Neural cell (in vitro differentiated cells): Measurements from ENCODE around the gene NT5DC2. TPM values are rescaled to one million over a fixed set of nuclear protein-coding genes. Genes with fewer than 3 reads are reported as not detected.

Experiments
- H2AFZ ChIP-seq: fragments of 200-600, 300-800 bp; sonication (generic), shearing (Covaris generic); 2 replicates; pipeline ENCODE4 v1.6.0; 2014; ENCODE audit warnings: low read depth, mild to moderate bottlenecking, antibody characterized with exemption, low read length, moderate library complexity
- H3F3A ChIP-seq: fragments of 200-600 bp; shearing (Covaris generic); 2 replicates; pipeline ENCODE4 v1.6.1; 2016; ENCODE audit warnings: mild to moderate bottlenecking, moderate library complexity, mixed read lengths, antibody characterized with exemption, low read length; ENCODE audit not compliant: insufficient read depth, poor library complexity, severe bottlenecking
- H3K27ac ChIP-seq: fragments of 200-600, 300-800 bp; sonication (generic), shearing (Covaris generic); 2 replicates; pipeline ENCODE4 v1.5.1; 2014; ENCODE audit warnings: mild to moderate bottlenecking, low read length, moderate library complexity
- H3K27me3 ChIP-seq: fragments of 300-800, 200-600 bp; sonication (generic), shearing (Covaris generic); 2 replicates; pipeline ENCODE4 v1.6.0; 2014; ENCODE audit warnings: mild to moderate bottlenecking, low read depth, low read length, moderate library complexity; ENCODE audit not compliant: insufficient read depth
- H3K36me3 ChIP-seq: fragments of 300-800, 200-600 bp; sonication (generic), shearing (Covaris generic); 2 replicates; pipeline ENCODE4 v1.5.1; 2014; ENCODE audit warnings: mild to moderate bottlenecking, antibody characterized with exemption, low read length, moderate library complexity; ENCODE audit not compliant: insufficient read depth
- H3K4me2 ChIP-seq: fragments of 300-800, 200-600 bp; sonication (generic), shearing (Covaris generic); 2 replicates; pipeline ENCODE4 v1.6.0; 2014; ENCODE audit warnings: mild to moderate bottlenecking, low read length
- H3K4me3 ChIP-seq: fragments of 300-800, 200-600 bp; sonication (generic), shearing (Covaris generic); 2 replicates; pipeline ENCODE4 v1.5.1; 2014; ENCODE audit warnings: mild to moderate bottlenecking, low read length, moderate library complexity
- H3K79me2 ChIP-seq: fragments of 200-600 bp; shearing (Covaris generic); replicated peaks from 2 replicates; pipeline ENCODE4 v1.6.0; 2014; ENCODE audit warnings: mild to moderate bottlenecking, low read length, moderate library complexity; ENCODE audit not compliant: insufficient read depth
- H3K9ac ChIP-seq: fragments of 300-800, 200-600 bp; sonication (generic), shearing (Covaris generic); 2 replicates; pipeline ENCODE4 v1.6.1; 2016; ENCODE audit warnings: mild to moderate bottlenecking, low read length, mixed read lengths
- H3K9me2 ChIP-seq: fragments of 200-600 bp; shearing (Covaris generic); 2 replicates; pipeline ENCODE4 v1.6.1; 2016; ENCODE audit warnings: mild to moderate bottlenecking, low read length, mixed read lengths; ENCODE audit not compliant: insufficient read depth
- H3K9me3 ChIP-seq: fragments of 200-600, 300-800 bp; sonication (generic), shearing (Covaris generic); 2 replicates; pipeline ENCODE4 v1.6.1; 2016; ENCODE audit warnings: mild to moderate bottlenecking, mixed run types, low read length, moderate library complexity, mixed read lengths
- H4K20me1 ChIP-seq: fragments of 200-600 bp; shearing (Covaris generic); 2 replicates; pipeline ENCODE4 v1.6.1; 2016; ENCODE audit warnings: mild to moderate bottlenecking, mixed run types; ENCODE audit not compliant: insufficient read depth
- CTCF ChIP-seq: fragments of 450-650 bp; IDR thresholded peaks from 2 replicates; pipeline ENCODE4 v1.5.1; 2014; ENCODE audit warnings: antibody characterized with exemption, mild to moderate bottlenecking, moderate library complexity; ENCODE audit not compliant: poor library complexity, severe bottlenecking
- EP300 ChIP-seq: fragments of 450-650 bp; conservative IDR thresholded peaks from 2 replicates; pipeline ENCODE4 v1.6.1; 2014; ENCODE audit warnings: antibody characterized with exemption, mild to moderate bottlenecking, moderate library complexity; ENCODE audit not compliant: poor library complexity, severe bottlenecking
- EZH2 ChIP-seq: fragments of 200-600, 300-800 bp; shearing (Covaris generic), sonication (generic); IDR thresholded peaks from 2 replicates; pipeline ENCODE4 v1.6.1; 2014; ENCODE audit warnings: antibody characterized with exemption, low read length, borderline replicate concordance, mild to moderate bottlenecking; ENCODE audit not compliant: insufficient read depth, poor library complexity, severe bottlenecking
- MXI1 ChIP-seq: fragments of 450-650 bp; conservative IDR thresholded peaks from 2 replicates; pipeline ENCODE4 v1.6.1; 2014; ENCODE audit warnings: antibody characterized with exemption, mild to moderate bottlenecking; ENCODE audit not compliant: poor library complexity, severe bottlenecking
- POLR2AphosphoS5 ChIP-seq: IDR thresholded peaks from 2 replicates; pipeline ENCODE4 v1.6.1; 2012
- RAD21 ChIP-seq: fragments of 450-650 bp; conservative IDR thresholded peaks from 2 replicates; pipeline ENCODE4 v1.6.1; 2014; ENCODE audit warnings: antibody characterized with exemption, mild to moderate bottlenecking, moderate library complexity
- SMC3 ChIP-seq: fragments of 450-650 bp; conservative IDR thresholded peaks from 2 replicates; pipeline ENCODE4 v1.6.1; 2014; ENCODE audit warnings: antibody characterized with exemption, mild to moderate bottlenecking, moderate library complexity; ENCODE audit not compliant: poor library complexity
- TAF1 ChIP-seq: IDR thresholded peaks from 2 replicates; pipeline ENCODE4 v1.6.1; 2012; ENCODE audit warnings: low read depth
- polyA plus RNA-seq: library from polyadenylated mRNA; depleted of rRNA; stranded (reverse); fragments of >200 nt; gene quantifications from 2 replicates; pipeline ENCODE4 v1.2.3, GENCODE V29; 2014
- TF ChIP-seq, protein P1 (sequence below): IDR thresholded peaks from 2 replicates; pipeline ENCODE4 v1.6.1; 2012; ENCODE audit warnings: borderline replicate concordance

Gene NT5DC2
- polyA plus RNA-seq, 1 donor from 2014 or later = 35.1 TPM

DNA sequence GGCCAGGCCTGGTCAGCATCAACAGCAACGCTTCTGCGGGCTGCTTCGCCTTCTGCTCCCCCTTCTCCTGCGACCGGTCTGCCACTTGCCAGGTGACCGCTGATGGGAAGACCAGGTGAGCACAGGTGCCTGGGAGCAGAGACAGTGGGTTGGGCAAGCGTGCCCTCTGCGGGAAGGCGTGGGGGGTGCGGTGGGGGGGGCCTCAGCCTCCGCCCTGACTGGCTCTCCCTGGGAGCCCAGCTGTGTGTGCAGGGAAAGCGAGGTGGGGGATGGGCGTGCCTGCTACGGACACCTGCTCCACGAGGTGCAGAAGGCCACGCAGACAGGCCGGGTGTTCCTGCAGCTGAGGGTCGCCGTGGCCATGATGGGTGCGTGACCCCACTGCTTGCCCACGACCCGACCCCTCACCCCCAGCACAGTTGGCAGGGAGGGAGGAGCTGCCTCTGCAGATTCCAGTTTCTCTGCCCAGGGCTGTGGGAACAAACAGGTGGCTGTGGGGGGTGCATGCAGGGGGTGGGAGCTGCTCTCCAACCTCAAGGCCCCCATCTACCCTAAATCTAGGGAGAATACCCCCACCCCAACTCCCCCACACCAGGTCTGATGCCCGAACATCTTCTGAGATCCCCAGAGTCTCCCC, 29.8 kb downstream of the NT5DC2 start:
- TF ChIP-seq SMC3 = no peak
- TF ChIP-seq RAD21 = no peak
- TF ChIP-seq POLR2AphosphoS5 = no peak
- Histone ChIP-seq H3K4me2 (no peak overlapping the region), H4K20me1 (no peaks in the 10 kb centered on the region), H3K9me2 (no peaks in the 10 kb centered on the region), H3K9me3 (no peaks in the 10 kb centered on the region), H3K4me3 (no peak overlapping the region), H3K79me2 (no peaks in the 10 kb centered on the region), H3K27me3 (no peaks in the 10 kb centered on the region), H3K9ac (no peak overlapping the region), H3F3A (no peaks in the 10 kb centered on the region), H3K36me3 (no peaks in the 10 kb centered on the region), H3K27ac (no peak overlapping the region), H2AFZ (no peak overlapping the region)

- no peak for TF ChIP-seq RAD21
- no peak for TF ChIP-seq POLR2AphosphoS5
- no peak for TF ChIP-seq CTCF
- TF ChIP-seq EP300 = no peak
- no peak for TF ChIP-seq MXI1
- no peak for TF ChIP-seq EZH2
- TF ChIP-seq, protein P1, sequence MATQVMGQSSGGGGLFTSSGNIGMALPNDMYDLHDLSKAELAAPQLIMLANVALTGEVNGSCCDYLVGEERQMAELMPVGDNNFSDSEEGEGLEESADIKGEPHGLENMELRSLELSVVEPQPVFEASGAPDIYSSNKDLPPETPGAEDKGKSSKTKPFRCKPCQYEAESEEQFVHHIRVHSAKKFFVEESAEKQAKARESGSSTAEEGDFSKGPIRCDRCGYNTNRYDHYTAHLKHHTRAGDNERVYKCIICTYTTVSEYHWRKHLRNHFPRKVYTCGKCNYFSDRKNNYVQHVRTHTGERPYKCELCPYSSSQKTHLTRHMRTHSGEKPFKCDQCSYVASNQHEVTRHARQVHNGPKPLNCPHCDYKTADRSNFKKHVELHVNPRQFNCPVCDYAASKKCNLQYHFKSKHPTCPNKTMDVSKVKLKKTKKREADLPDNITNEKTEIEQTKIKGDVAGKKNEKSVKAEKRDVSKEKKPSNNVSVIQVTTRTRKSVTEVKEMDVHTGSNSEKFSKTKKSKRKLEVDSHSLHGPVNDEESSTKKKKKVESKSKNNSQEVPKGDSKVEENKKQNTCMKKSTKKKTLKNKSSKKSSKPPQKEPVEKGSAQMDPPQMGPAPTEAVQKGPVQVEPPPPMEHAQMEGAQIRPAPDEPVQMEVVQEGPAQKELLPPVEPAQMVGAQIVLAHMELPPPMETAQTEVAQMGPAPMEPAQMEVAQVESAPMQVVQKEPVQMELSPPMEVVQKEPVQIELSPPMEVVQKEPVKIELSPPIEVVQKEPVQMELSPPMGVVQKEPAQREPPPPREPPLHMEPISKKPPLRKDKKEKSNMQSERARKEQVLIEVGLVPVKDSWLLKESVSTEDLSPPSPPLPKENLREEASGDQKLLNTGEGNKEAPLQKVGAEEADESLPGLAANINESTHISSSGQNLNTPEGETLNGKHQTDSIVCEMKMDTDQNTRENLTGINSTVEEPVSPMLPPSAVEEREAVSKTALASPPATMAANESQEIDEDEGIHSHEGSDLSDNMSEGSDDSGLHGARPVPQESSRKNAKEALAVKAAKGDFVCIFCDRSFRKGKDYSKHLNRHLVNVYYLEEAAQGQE = no peak
- no peak for TF ChIP-seq TAF1
- TF ChIP-seq SMC3 = no peak
- no peaks in the 10 kb centered on the region for H3K36me3 ChIP-seq
- no peak overlapping the region for H3K9ac ChIP-seq
- no peaks in the 10 kb centered on the region for H3K79me2 ChIP-seq
- H3K9me3 ChIP-seq = no peaks in the 10 kb centered on the region
- H3K9me2 ChIP-seq = no peaks in the 10 kb centered on the region
- no peaks in the 10 kb centered on the region for H3K27me3 ChIP-seq
- no peak overlapping the region for H2AFZ ChIP-seq
- H3K27ac ChIP-seq = no peak overlapping the region
- no peak overlapping the region for H3K4me3 ChIP-seq
- no peaks in the 10 kb centered on the region for H3F3A ChIP-seq
- H3K4me2 ChIP-seq = no peak overlapping the region
- H4K20me1 ChIP-seq = no peaks in the 10 kb centered on the region
Measured at GRCh38 chr3:52502808-52503350, 30.8 kb downstream of the NT5DC2 start.
